GM12878 (cell line): ENCODE data around the gene DOCK1. TPM values are rescaled to one million over a fixed set of nuclear protein-coding genes. Genes with fewer than 3 reads are reported as not detected.
"Not testable (repeated sequence)": the region's sequence is repeated elsewhere in the genome, so short reads cannot be mapped to it uniquely, and the experiment has no call there.

Experiments used
- ATAC-seq: fragments of 200-7000 bp; cut with Tn5 transposase; 3 replicates; pipeline ENCODE4 v1.9.1; 2020; ENCODE audit warnings: mild to moderate bottlenecking, moderate library complexity
- BruUV-seq: library from RNA; stranded (reverse); fragments of 400-500 nt; replicated peaks from 2 replicates; lab custom pipeline; 2021; lab: Mats Ljungman, UMichigan
- CTCF ChIA-PET: fragments of 300-600 bp; sonication (Branson Sonifier 250); formaldehyde crosslinking; extraction: SDS; loops from one replicate; lab custom pipeline; 2021; ENCODE audit warnings: inconsistent platforms; lab: Yijun Ruan, JAX
- POLR2A ChIA-PET: fragments of 350-600 bp; formaldehyde crosslinking; extraction: SDS; loops from one replicate; lab custom pipeline; 2021; ENCODE audit warnings: inconsistent platforms; lab: Charles Lee
- RAD21 ChIA-PET: fragments of 300-600 bp; sonication (Branson Sonifier 250); formaldehyde crosslinking; loops from one replicate; lab custom pipeline; 2023; ENCODE audit warnings: antibody characterized with exemption; ENCODE audit not compliant: unreplicated experiment; lab: Charles Lee
- SMC1A ChIA-PET: fragments of 300-600 bp; sonication (Branson Sonifier 250); formaldehyde crosslinking; loops from one replicate; lab custom pipeline; 2023; ENCODE audit not compliant: unreplicated experiment, uncharacterized antibody; lab: Charles Lee
- DNase-seq: peaks from one replicate; pipeline ENCODE4 v3.0.0-alpha.2; 2011; ENCODE audit warnings: low read depth, low spot score
- FAIRE-seq: peaks from 3 replicates; lab custom pipeline; 2011; peaks lifted over from hg19 to GRCh38; lab: Jason Lieb, UNC
- H2AFZ ChIP-seq: 2 replicates; pipeline ENCODE4 v1.6.0; 2011; ENCODE audit warnings: low read depth, low read length, control low read depth; ENCODE audit not compliant: control insufficient read depth
- H3K27ac ChIP-seq: 2 replicates; pipeline ENCODE4 v1.5.1; 2011; ENCODE audit warnings: control low read depth; ENCODE audit not compliant: control insufficient read depth, insufficient read depth
- H3K27me3 ChIP-seq, 2 experiments: replicated peaks in 1 of 2; 2 replicates each; pipeline versions ENCODE4 v1.6.0 to v1.6.1; 2011; ENCODE audit warnings: low read length in 1 of 2; ENCODE audit not compliant: control insufficient read depth in 2 of 2, insufficient read depth in 2 of 2
- H3K36me3 ChIP-seq, 2 experiments: 2 replicates each; pipeline ENCODE4 v1.5.1; 2011; ENCODE audit warnings: low read length in 1 of 2; ENCODE audit not compliant: control insufficient read depth in 2 of 2, insufficient read depth in 2 of 2
- H3K4me1 ChIP-seq: 2 replicates; pipeline ENCODE4 v1.6.1; 2011; ENCODE audit warnings: mild to moderate bottlenecking, low read length, moderate library complexity, mixed read lengths; ENCODE audit not compliant: control insufficient read depth, insufficient read depth
- H3K4me2 ChIP-seq: 2 replicates; pipeline ENCODE4 v1.6.0; 2011; ENCODE audit warnings: control low read depth; ENCODE audit not compliant: control insufficient read depth, insufficient read depth
- H3K4me3 ChIP-seq: fragments of 200-600 bp; sonication (generic); 2 replicates; pipeline ENCODE4 v1.5.1; 2016
- H3K79me2 ChIP-seq: 2 replicates; pipeline ENCODE4 v1.6.0; 2011; ENCODE audit warnings: low read length; ENCODE audit not compliant: control insufficient read depth, insufficient read depth
- H3K9ac ChIP-seq: 2 replicates; pipeline ENCODE4 v1.8.0; 2011; ENCODE audit warnings: low read length, control low read depth, mixed read lengths; ENCODE audit not compliant: control insufficient read depth, insufficient read depth
- H3K9me3 ChIP-seq: replicated peaks from 3 replicates; pipeline ENCODE4 v1.5.1; 2011; ENCODE audit warnings: mild to moderate bottlenecking, low read length; ENCODE audit not compliant: control insufficient read depth, insufficient read depth
- H4K20me1 ChIP-seq: 2 replicates; pipeline ENCODE4 v1.6.0; 2011; ENCODE audit not compliant: control insufficient read depth, insufficient read depth
- ATF3 ChIP-seq: IDR thresholded peaks from 2 replicates; pipeline ENCODE4 v1.6.1; 2011; ENCODE audit warnings: low read depth, mild to moderate bottlenecking, low read length, moderate library complexity, borderline replicate concordance; ENCODE audit errors: extremely low read depth
- BMI1 ChIP-seq: fragments of 450-650 bp; IDR thresholded peaks from 2 replicates; pipeline ENCODE4 v1.6.1; 2016; ENCODE audit warnings: mild to moderate bottlenecking, moderate library complexity, borderline replicate concordance
- CHD1 ChIP-seq: IDR thresholded peaks from 2 replicates; pipeline ENCODE4 v1.6.1; 2012; ENCODE audit warnings: low read depth, low read length, improper control_type of control experiment
- MLLT1 ChIP-seq: fragments of 450-650 bp; IDR thresholded peaks from 2 replicates; pipeline ENCODE4 v1.6.1; 2016; ENCODE audit warnings: mild to moderate bottlenecking
- MTA2 ChIP-seq: fragments of 450-650 bp; IDR thresholded peaks from 2 replicates; pipeline ENCODE4 v1.6.1; 2016; ENCODE audit warnings: low read depth, mild to moderate bottlenecking, moderate library complexity
- NBN ChIP-seq: fragments of 450-650 bp; IDR thresholded peaks from 2 replicates; pipeline ENCODE4 v1.6.1; 2016
- NR2C2 ChIP-seq: IDR thresholded peaks from 2 replicates; pipeline ENCODE4 v1.6.1; 2011; ENCODE audit warnings: borderline replicate concordance, low read depth; ENCODE audit not compliant: control insufficient read depth, insufficient read length
- SPI1 ChIP-seq: IDR thresholded peaks from 2 replicates; pipeline ENCODE4 v1.6.1; 2011; ENCODE audit warnings: low read depth, mild to moderate bottlenecking, low read length, moderate library complexity, borderline replicate concordance; ENCODE audit not compliant: insufficient read depth
- WGBS: methylation state at CpG from one replicate; pipeline ENCODE4 v1.1.6; 2016; ENCODE audit warnings: low lambda C conversion rate; ENCODE audit not compliant: insufficient replicate concordance, insufficient coverage; ENCODE audit errors: missing lambda C conversion rate; 5-methylcytosine and 5-hydroxymethylcytosine counted together
- in situ Hi-C: fragments of 300-500 bp; cut with MboI; formaldehyde crosslinking; loops from 9 replicates; pipeline ENCODE4 v1.14.3; 2018; ENCODE audit warnings: mixed read lengths
- intact Hi-C: fragments of 100-400 bp; cut with micrococcal nuclease; formaldehyde crosslinking; loops from one replicate; pipeline ENCODE4 v1.14.2; 2022; ENCODE audit not compliant: unreplicated experiment
- polyA plus RNA-seq, 11 experiments: library from polyadenylated mRNA; depleted of rRNA in 4 of 11; unstranded in 6 of 11; stranded (reverse) in 5 of 11; fragments of >200 nt; fragmentation: Nextera tagmentation in 4 of 11; fragmentation: Illumina TruSeq in 1 of 11; extraction: Ambion mirVana in 4 of 11; extraction: Trizol in 1 of 11; gene quantifications; 1 replicate in 1 of 11; 2 replicates in 10 of 11; pipeline versions ENCODE4 v1.2.1 to v1.2.3, GENCODE V29; 2011 to 2016; ENCODE audit warnings: inconsistent platforms in 2 of 11, missing spikeins in 2 of 11, low read depth in 1 of 11
- total RNA-seq, 4 experiments: library from RNA; depleted of rRNA in 3 of 4; stranded (reverse); fragments of >200 nt in 3 of 4; fragmentation: Illumina TruSeq in 1 of 4; extraction: Trizol in 1 of 4; gene quantifications; 2 replicates each; pipeline versions ENCODE4 v1.2.1 to v1.2.3, GENCODE V29; 2013 to 2021
- TF ChIP-seq, protein P1 (sequence below): fragments of 450-650 bp; IDR thresholded peaks from 2 replicates; pipeline ENCODE4 v1.6.1; 2014; ENCODE audit warnings: mild to moderate bottlenecking
- TF ChIP-seq, protein P2 (sequence below): IDR thresholded peaks from 2 replicates; pipeline ENCODE4 v1.6.1; 2011; ENCODE audit warnings: mild to moderate bottlenecking, low read depth, low read length, moderate library complexity; ENCODE audit not compliant: insufficient replicate concordance

The DOCK1 gene
- total and polyA plus RNA-seq, 10 of the 15 experiments (the other 5 are each of a cell fraction or from before 2014, with no cell fraction given), result 0.05 to 0.18 TPM; not detected in 8

- no peak for DNase-seq
- no peak overlapping the region for H3K4me2 ChIP-seq
- TF ChIP-seq, protein P1, sequence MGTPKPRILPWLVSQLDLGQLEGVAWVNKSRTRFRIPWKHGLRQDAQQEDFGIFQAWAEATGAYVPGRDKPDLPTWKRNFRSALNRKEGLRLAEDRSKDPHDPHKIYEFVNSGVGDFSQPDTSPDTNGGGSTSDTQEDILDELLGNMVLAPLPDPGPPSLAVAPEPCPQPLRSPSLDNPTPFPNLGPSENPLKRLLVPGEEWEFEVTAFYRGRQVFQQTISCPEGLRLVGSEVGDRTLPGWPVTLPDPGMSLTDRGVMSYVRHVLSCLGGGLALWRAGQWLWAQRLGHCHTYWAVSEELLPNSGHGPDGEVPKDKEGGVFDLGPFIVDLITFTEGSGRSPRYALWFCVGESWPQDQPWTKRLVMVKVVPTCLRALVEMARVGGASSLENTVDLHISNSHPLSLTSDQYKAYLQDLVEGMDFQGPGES, result no peak
- TF ChIP-seq NBN (no peak), MLLT1 (no peak), ATF3 (no peak), BMI1 (no peak), MTA2 (no peak), SPI1 (no peak), NR2C2 (no peak), CHD1 (no peak)
- TF ChIP-seq, protein P2, sequence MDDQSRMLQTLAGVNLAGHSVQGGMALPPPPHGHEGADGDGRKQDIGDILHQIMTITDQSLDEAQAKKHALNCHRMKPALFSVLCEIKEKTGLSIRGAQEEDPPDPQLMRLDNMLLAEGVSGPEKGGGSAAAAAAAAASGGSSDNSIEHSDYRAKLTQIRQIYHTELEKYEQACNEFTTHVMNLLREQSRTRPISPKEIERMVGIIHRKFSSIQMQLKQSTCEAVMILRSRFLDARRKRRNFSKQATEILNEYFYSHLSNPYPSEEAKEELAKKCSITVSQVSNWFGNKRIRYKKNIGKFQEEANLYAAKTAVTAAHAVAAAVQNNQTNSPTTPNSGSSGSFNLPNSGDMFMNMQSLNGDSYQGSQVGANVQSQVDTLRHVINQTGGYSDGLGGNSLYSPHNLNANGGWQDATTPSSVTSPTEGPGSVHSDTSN, result no peak
- TF ChIP-seq, all 136 proteins: peak for 0
- in situ Hi-C loops (no loop called here), intact Hi-C loops (no loop called here)
- ChIA-PET CTCF (no interaction called here), RAD21 (no interaction called here), SMC1A (no interaction called here), POLR2A (no interaction called here)
- Histone ChIP-seq H3K36me3 (no peaks in the 10 kb centered on the region), H3K27ac (no peak overlapping the region), H4K20me1 (no peaks in the 10 kb centered on the region), H3K4me1 (no peaks in the 10 kb centered on the region), H3K4me3 (no peak overlapping the region), H3K9me3 (no peaks in the 10 kb centered on the region; the same call in 2 of the 3 replicates), H3K9ac (no peak overlapping the region), H3K79me2 (no peaks in the 10 kb centered on the region), H3K27me3 (no peaks in the 10 kb centered on the region), H2AFZ (no peak overlapping the region)
- WGBS, result 73% methylated on average over 1 of the region's 1 CpG
- no peak for ATAC-seq
- no TSS peak for BruUV-seq
- FAIRE-seq, result no peak
These were observed 9.3 kb downstream of the DOCK1 start for GRCh38 chr10:126914561-126914960.

GRCh38 chr10:126916952-126917351 lies 11.7 kb downstream of the DOCK1 start:
- H4K20me1 ChIP-seq, H3K9ac ChIP-seq, RAD21 ChIA-PET, POLR2A ChIA-PET, FAIRE-seq, H3K27me3 ChIP-seq, H3K36me3 ChIP-seq, ATAC-seq, H2AFZ ChIP-seq, H3K4me1 ChIP-seq, in situ Hi-C loops, H3K4me2 ChIP-seq, H3K9me3 ChIP-seq, H3K79me2 ChIP-seq, H3K27ac ChIP-seq, intact Hi-C loops, H3K4me3 ChIP-seq, BruUV-seq, CTCF ChIA-PET, DNase-seq, SMC1A ChIA-PET: not testable (repeated sequence)
- 52% methylated on average over 12 of the region's 12 CpGs for WGBS
